Measurements from ENCODE around the gene CCL17. TPM values are rescaled to one million over a fixed set of nuclear protein-coding genes. Genes with fewer than 3 reads are reported as not detected.
A peak's percentile ranks its signal among the peaks of the same experiment; 100 is the strongest.

CCL17 gene
- total RNA-seq, 1 donor from 2014 or later, result 7.0 TPM

DNA sequence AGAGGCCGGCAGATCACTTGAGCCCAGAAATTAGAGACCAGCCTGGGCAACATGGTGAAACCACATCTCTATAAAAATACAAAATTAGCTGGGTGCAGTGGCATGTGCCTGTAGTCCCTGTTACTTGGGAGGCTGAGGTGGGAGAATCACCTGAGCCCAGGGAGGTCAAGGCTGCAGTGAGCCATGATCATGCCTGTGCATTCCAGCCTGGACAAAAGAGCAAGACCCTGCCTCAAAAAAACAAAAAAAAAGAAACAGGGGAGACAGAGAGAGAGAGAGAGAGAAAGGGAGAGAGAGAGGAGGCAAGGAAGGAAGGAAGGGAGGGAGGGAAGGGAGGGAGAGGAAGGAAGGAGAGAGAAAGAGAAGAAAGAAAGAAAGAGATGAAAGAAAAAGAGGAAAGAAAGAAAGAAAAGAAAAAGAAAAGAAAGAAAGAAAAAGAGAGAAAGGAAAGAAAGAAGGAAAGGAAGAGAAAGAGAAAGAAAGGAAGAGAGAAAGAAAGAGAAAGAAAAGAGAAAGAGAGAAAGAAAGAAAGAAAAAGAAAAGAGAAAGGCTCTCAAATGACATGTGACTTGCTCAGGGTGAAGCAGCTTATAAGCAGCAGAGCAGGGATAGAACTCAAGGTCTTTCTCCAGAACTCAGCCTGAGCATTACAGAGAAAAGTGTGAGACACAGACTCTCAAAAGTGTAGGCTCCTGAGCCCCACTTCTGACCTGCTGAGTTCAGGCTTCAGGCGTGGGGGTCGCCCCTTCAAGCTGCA lies 16.8 kb upstream of the CCL17 start:
- CTCF ChIA-PET, result interaction anchor here (0.8 to 1.3 kb wide), 2 partner anchors 10 to 25 kb away, joined by 3 read pairs; no protein-coding TSS in a partner anchor
- ATAC-seq (ENCODE audit: low read depth), result peak; percentile 36
- no peaks in the 10 kb centered on the region for H3K9me3 Mint-ChIP-seq
- peak overlapping the region; percentile 90 for H3K27ac Mint-ChIP-seq
- no peak for DNase-seq
- POLR2A ChIA-PET, result interaction anchor here (0.7 to 2.7 kb wide), 13 partner anchors 9 to 386 kb away, joined by 3 to 22 read pairs (median 4); partner anchors contain the start of genes CCL17, PSME3IP1 and RSPRY1
- no peaks in the 10 kb centered on the region for H3K36me3 Mint-ChIP-seq (ENCODE audit: low read depth)
- TF ChIP-seq, protein P1, sequence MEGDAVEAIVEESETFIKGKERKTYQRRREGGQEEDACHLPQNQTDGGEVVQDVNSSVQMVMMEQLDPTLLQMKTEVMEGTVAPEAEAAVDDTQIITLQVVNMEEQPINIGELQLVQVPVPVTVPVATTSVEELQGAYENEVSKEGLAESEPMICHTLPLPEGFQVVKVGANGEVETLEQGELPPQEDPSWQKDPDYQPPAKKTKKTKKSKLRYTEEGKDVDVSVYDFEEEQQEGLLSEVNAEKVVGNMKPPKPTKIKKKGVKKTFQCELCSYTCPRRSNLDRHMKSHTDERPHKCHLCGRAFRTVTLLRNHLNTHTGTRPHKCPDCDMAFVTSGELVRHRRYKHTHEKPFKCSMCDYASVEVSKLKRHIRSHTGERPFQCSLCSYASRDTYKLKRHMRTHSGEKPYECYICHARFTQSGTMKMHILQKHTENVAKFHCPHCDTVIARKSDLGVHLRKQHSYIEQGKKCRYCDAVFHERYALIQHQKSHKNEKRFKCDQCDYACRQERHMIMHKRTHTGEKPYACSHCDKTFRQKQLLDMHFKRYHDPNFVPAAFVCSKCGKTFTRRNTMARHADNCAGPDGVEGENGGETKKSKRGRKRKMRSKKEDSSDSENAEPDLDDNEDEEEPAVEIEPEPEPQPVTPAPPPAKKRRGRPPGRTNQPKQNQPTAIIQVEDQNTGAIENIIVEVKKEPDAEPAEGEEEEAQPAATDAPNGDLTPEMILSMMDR (IDR thresholded peaks at IDR 0.05), result no peak
- no peaks in the 10 kb centered on the region for H3K27me3 Mint-ChIP-seq
- peak overlapping the region; percentile 60 for H3K4me3 Mint-ChIP-seq
- H3K4me1 Mint-ChIP-seq, result peaks cover 65% of the 10 kb centered on the region
- intact Hi-C loops (cut with micrococcal nuclease), result loop anchor here (1.0 to 2.0 kb wide), 5 partner anchors 10 to 87 kb away; no protein-coding TSS in a partner anchor

DNA sequence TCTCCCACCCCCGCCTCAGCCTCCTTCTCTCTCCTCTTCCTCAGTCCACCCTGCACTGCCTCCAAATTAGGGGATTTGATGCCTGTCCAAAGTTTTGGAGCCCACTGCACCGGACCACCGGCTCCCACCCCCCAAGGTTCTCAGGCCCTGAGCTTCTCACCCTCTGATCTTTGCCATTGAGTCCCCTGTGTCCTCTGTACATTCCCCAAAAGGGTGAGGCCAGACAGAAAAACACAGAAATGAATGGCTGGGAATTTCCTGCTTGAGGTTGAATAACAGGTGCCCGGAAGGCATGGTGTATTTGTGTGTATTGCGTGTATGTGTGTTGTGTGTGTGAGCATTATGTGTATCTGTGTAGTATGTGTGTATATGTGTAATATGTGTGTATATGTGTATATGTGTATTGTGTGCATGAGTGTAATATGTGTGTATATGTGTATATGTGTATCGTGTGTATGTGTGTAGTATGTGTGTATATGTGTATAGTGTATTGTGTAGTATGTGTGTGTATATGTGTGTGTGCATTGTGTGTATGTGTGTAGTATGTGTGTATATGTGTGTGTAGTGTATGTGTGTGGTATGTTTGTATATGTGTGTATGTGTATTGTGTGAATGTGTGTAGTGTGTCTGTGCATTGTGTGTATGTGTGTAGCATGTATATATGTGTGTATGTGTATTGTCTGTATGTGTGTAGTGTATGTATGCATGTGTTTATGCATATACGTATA lies 16.0 kb upstream of the CCL17 start:
- no peaks in the 10 kb centered on the region for H3K9me3 Mint-ChIP-seq
- peak overlapping the region; percentile 90 for H3K27ac Mint-ChIP-seq
- CTCF ChIA-PET, result interaction anchor here (0.8 to 1.3 kb wide), 2 partner anchors 11 to 24 kb away, joined by 3 read pairs; no protein-coding TSS in a partner anchor
- H3K4me3 Mint-ChIP-seq, result peak overlapping the region; percentile 60
- H3K36me3 Mint-ChIP-seq (ENCODE audit: low read depth), result no peaks in the 10 kb centered on the region
- H3K27me3 Mint-ChIP-seq, result no peaks in the 10 kb centered on the region
- peak; percentile 69 for ATAC-seq (ENCODE audit: low read depth)
- peaks cover 59% of the 10 kb centered on the region for H3K4me1 Mint-ChIP-seq
- intact Hi-C loops (cut with micrococcal nuclease), result loop anchor here (1.0 to 2.0 kb wide), 5 partner anchors 11 to 88 kb away; no protein-coding TSS in a partner anchor
- DNase-seq, result no peak
- TF ChIP-seq, protein P1 (IDR thresholded peaks at IDR 0.05), result no peak
- POLR2A ChIA-PET, result interaction anchor here (0.7 to 2.7 kb wide), 13 partner anchors 9 to 386 kb away, joined by 3 to 22 read pairs (median 4); partner anchors contain the start of genes CCL17, PSME3IP1 and RSPRY1

DNA sequence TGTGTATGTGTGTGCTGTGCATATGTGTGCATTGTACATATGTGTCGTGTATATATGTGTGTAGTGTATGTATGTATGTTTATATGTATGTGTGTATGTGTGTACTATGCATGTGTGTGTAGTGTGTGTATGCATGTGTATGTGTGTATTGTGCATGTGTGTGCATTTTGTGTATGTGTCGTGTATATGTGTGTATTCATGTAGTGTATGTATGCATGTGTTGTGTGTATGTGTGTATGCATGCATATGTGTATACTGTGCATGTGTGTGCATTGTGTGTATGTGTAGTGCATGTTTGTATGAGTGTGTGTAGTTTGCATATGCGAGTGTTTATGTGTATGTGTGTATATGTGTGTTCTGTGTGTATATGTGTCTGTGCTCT lies 15.5 kb upstream of the CCL17 start:
- Mint-ChIP-seq H3K36me3 (ENCODE audit: low read depth) (no peaks in the 10 kb centered on the region), H3K27me3 (no peaks in the 10 kb centered on the region), H3K27ac (peak overlapping the region; percentile 90), H3K4me3 (no peak overlapping the region), H3K4me1 (peaks cover 53% of the 10 kb centered on the region), H3K9me3 (no peaks in the 10 kb centered on the region)
- ChIA-PET POLR2A (interaction anchor here (0.7 kb wide), 1 partner anchor 40 kb away, joined by 5 read pairs; no protein-coding TSS in a partner anchor), CTCF (no interaction called here)
- TF ChIP-seq, protein P1 (IDR thresholded peaks at IDR 0.05), result no peak
- ATAC-seq (ENCODE audit: low read depth) (no peak), DNase-seq (no peak)
- intact Hi-C loops (cut with micrococcal nuclease), result loop anchor here (2.0 kb wide), 1 partner anchor 40 kb away; no protein-coding TSS in a partner anchor

DNA sequence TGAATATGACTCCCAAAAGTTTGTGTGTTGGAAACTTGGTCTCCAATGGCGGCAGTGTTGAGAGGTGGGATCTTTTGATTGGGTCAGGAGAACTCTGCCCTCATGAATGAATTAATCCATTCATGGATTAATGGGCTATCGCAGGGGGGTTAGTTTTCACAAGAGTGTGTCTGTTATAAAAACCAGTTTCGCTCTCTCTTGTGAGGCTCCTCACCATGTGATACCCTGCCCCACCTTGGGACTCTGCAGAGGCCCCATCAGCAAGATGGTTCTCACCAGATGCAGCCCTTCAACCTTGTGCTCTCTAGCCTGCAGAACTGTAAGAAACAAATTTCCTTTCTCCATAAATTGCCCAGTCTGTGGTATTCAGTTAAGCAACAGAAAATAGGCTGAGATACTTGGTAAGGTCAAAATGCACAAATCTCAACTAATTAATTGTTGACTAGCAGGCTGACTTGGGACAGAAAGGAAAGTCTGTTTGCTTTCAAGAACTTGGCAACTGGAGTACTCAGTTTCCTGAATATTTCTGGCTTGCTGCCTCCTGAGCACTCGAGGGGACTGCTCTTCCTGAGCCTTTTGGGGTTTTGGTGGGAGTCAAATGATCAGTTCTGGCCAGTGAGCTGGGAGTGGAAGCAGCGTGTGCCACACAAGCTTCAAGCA lies 13.8 kb upstream of the CCL17 start:
- ATAC-seq (ENCODE audit: low read depth) (no peak), DNase-seq (no peak)
- no peaks in the 10 kb centered on the region for H3K36me3 Mint-ChIP-seq (ENCODE audit: low read depth)
- no peak overlapping the region for H3K4me3 Mint-ChIP-seq
- H3K27ac Mint-ChIP-seq, result no peak overlapping the region
- TF ChIP-seq, protein P1 (IDR thresholded peaks at IDR 0.05), result no peak
- POLR2A ChIA-PET, result interaction anchor here (0.7 kb wide), 1 partner anchor 28 kb away, joined by 5 read pairs; no protein-coding TSS in a partner anchor
- CTCF ChIA-PET, result interaction anchor here (1.7 kb wide), 1 partner anchor 26 kb away, joined by 6 read pairs; no protein-coding TSS in a partner anchor
- no peaks in the 10 kb centered on the region for H3K9me3 Mint-ChIP-seq
- H3K4me1 Mint-ChIP-seq, result peaks cover 36% of the 10 kb centered on the region
- intact Hi-C loops (cut with micrococcal nuclease), result no loop called here
- no peaks in the 10 kb centered on the region for H3K27me3 Mint-ChIP-seq

Data from activated B cell treated with CpG ODN at 0.5 μM for 24 hours (primary cell).